Measurements from ENCODE around the gene TNS3. TPM values are rescaled to one million over a fixed set of nuclear protein-coding genes. Genes with fewer than 3 reads are reported as not detected.
A peak's percentile ranks its signal among the peaks of the same experiment; 100 is the strongest.

The TNS3 gene
- total and polyA plus RNA-seq, 2 donors (not counting 1 experiment from before 2014, with no cell fraction given), result 11.4 to 77.5 TPM

DNA sequence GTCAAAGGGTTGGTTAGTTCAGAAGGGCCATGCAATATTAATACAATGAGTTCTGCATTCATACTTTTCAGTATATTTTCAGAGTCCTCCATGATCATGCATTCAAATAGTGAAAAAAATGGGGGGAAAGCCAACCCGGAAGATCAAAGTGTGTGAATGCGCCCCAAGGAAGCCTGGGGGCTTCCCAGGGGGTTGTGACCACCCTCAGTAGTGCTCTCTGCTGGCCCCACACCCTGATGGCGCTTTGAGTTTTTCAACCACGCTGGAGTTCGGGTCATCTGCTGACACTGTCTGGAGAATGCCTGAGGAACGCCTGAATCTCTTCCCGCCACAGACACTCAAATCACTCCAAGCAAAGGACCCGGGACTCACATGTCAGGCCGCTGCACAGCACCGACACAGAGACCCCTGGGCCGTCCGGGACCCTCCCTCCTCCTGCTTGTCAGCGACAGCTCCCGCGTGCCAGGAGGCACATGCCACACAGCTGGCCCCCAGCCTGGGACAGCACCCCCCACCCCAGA lies 1.0 kb downstream of the TNS3 start:
- H3K27ac Mint-ChIP-seq, result peak overlapping the region; percentile 67
- 1% methylated on average over 12 of the region's 15 CpGs for WGBS (ENCODE audit: insufficient coverage)
- ATAC-seq (ENCODE audit: low read depth), result no peak

More for the DNA sequence above, 1.0 kb downstream of the TNS3 start:
- Histone ChIP-seq H3K4me3 (ENCODE audit: control extremely low read depth in 1 of 5, extremely low read depth in 1 of 5, insufficient read depth in 1 of 5, low read depth in 2 of 5, low read length in 4 of 5) (peak overlapping the region; percentile 58 to 75 (median 70)), H3K4me1 (ENCODE audit: control insufficient read depth in 2 of 2, insufficient read depth in 2 of 2, low read length in 2 of 2) (peaks cover 49 to 63% of the 10 kb centered on the region in 2 donors), H3K27ac (ENCODE audit: low read length in 2 of 2) (no peak overlapping the region), H3K9me3 (ENCODE audit: control extremely low read depth in 1 of 3, control insufficient read depth in 2 of 3, insufficient read depth in 1 of 3, low read length in 2 of 3) (peaks cover 0 to 4% (median 0%) of the 10 kb centered on the region in 3 donors), H3K79me2 (ENCODE audit: control insufficient read depth, insufficient read depth, low read length) (peaks cover 33% of the 10 kb centered on the region), H3K27me3 (replicated peaks in 1 of 4; ENCODE audit: control extremely low read depth in 1 of 4, control insufficient read depth in 3 of 4, insufficient read depth in 4 of 4, low read length in 3 of 4) (peaks cover 0 to 8% (median 0%) of the 10 kb centered on the region in 4 experiments), H3K4me2 (replicated peaks; ENCODE audit: low read depth, low read length, poor library complexity, severe bottlenecking) (peak overlapping the region; percentile 92), H2AFZ (ENCODE audit: insufficient read depth, low read depth, low read length, poor library complexity, severe bottlenecking) (peak overlapping the region; percentile 81), H3K9ac (ENCODE audit: low read length) (peak overlapping the region; percentile 72), H3K36me3 (replicated peaks in 1 of 2; ENCODE audit: control extremely low read depth in 1 of 2, control insufficient read depth in 1 of 2, extremely low read depth in 1 of 2, insufficient read depth in 2 of 2, low read length in 1 of 2) (no peaks in the 10 kb centered on the region), H4K20me1 (ENCODE audit: control insufficient read depth, insufficient read depth, low read length, poor library complexity, severe bottlenecking) (no peaks in the 10 kb centered on the region)
- Mint-ChIP-seq H3K4me1 (peaks cover 70% of the 10 kb centered on the region), H3K27me3 (no peaks in the 10 kb centered on the region), H3K9me3 (ENCODE audit: insufficient read depth) (peaks cover 4% of the 10 kb centered on the region), H3K4me3 (peak overlapping the region; percentile 81)
- intact Hi-C loops (cut with micrococcal nuclease), result loop anchor here (5.0 kb wide), 1 partner anchor 99 kb away; no protein-coding TSS in a partner anchor
- POLR2A ChIA-PET, result interaction anchor here (0.7 to 1.4 kb wide), 5 partner anchors 9 to 89 kb away, joined by 3 to 11 read pairs (median 6); no protein-coding TSS in a partner anchor
- DNase-seq, result peak; percentile 38
- CTCF ChIA-PET, result interaction anchor here (0.9 to 2.6 kb wide), 10 partner anchors 13 to 238 kb away, joined by 3 to 11 read pairs (median 6); no protein-coding TSS in a partner anchor
- TF ChIP-seq EZH2 (IDR thresholded peaks at IDR 0.05; ENCODE audit: borderline replicate concordance, insufficient read depth, low read depth, low read length, poor library complexity, severe bottlenecking), result no peak
- TF ChIP-seq, protein P1, sequence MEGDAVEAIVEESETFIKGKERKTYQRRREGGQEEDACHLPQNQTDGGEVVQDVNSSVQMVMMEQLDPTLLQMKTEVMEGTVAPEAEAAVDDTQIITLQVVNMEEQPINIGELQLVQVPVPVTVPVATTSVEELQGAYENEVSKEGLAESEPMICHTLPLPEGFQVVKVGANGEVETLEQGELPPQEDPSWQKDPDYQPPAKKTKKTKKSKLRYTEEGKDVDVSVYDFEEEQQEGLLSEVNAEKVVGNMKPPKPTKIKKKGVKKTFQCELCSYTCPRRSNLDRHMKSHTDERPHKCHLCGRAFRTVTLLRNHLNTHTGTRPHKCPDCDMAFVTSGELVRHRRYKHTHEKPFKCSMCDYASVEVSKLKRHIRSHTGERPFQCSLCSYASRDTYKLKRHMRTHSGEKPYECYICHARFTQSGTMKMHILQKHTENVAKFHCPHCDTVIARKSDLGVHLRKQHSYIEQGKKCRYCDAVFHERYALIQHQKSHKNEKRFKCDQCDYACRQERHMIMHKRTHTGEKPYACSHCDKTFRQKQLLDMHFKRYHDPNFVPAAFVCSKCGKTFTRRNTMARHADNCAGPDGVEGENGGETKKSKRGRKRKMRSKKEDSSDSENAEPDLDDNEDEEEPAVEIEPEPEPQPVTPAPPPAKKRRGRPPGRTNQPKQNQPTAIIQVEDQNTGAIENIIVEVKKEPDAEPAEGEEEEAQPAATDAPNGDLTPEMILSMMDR (IDR thresholded peaks at IDR 0.05), result no peak

All from B cell (primary cell).